HEK293T (cell line): ENCODE results near the gene KCNG2.

Source experiments
- CTCF ChIA-PET: fragments of 350-600 bp; formaldehyde crosslinking; extraction: SDS; loops from one replicate; lab custom pipeline; 2021; ENCODE audit warnings: antibody characterized with exemption, inconsistent platforms; lab: Yijun Ruan, JAX
- POLR2A ChIA-PET: fragments of 350-600 bp; formaldehyde crosslinking; extraction: SDS; loops from one replicate; lab custom pipeline; 2020; ENCODE audit warnings: antibody characterized with exemption, inconsistent platforms; lab: Yijun Ruan, JAX
- DNase-seq: peaks from one replicate; pipeline ENCODE4 v3.0.0; 2012; ENCODE audit warnings: mixed read lengths; ENCODE audit errors: extremely low spot score
- ARNT ChIP-seq: fragments of 450-650 bp; IDR thresholded peaks from 2 replicates; pipeline ENCODE4 v1.6.1; 2017; ENCODE audit warnings: mild to moderate bottlenecking
- BHLHE40 ChIP-seq: fragments of 450-650 bp; IDR thresholded peaks from 2 replicates; pipeline ENCODE4 v1.6.1; 2016; ENCODE audit warnings: mild to moderate bottlenecking, moderate library complexity, borderline replicate concordance
- CTBP1 ChIP-seq: fragments of 450-650 bp; IDR thresholded peaks from 2 replicates; pipeline ENCODE4 v1.6.1; 2016; ENCODE audit warnings: borderline replicate concordance
- ELF4 ChIP-seq: fragments of 450-650 bp; IDR thresholded peaks from 2 replicates; pipeline ENCODE4 v1.6.1; 2017; ENCODE audit warnings: antibody characterized with exemption
- FOXA1 ChIP-seq: fragments of 450-650 bp; IDR thresholded peaks from 2 replicates; pipeline ENCODE4 v1.6.1; 2016; ENCODE audit warnings: mild to moderate bottlenecking
- FOXK2 ChIP-seq: fragments of 450-650 bp; IDR thresholded peaks from 2 replicates; pipeline ENCODE4 v1.6.1; 2016; ENCODE audit warnings: mild to moderate bottlenecking
- FOXM1 ChIP-seq: fragments of 450-650 bp; IDR thresholded peaks from 2 replicates; pipeline ENCODE4 v1.6.1; 2017; ENCODE audit warnings: mild to moderate bottlenecking, borderline replicate concordance
- HDGF ChIP-seq: fragments of 450-650 bp; IDR thresholded peaks from 2 replicates; pipeline ENCODE4 v1.6.1; 2017; ENCODE audit warnings: antibody characterized with exemption, borderline replicate concordance
- L3MBTL2 ChIP-seq: fragments of 450-650 bp; conservative IDR thresholded peaks from 2 replicates; pipeline ENCODE4 v1.6.1; 2016; ENCODE audit warnings: mild to moderate bottlenecking
- LEF1 ChIP-seq: fragments of 450-650 bp; IDR thresholded peaks from 2 replicates; pipeline ENCODE4 v1.6.1; 2017; ENCODE audit warnings: mild to moderate bottlenecking, borderline replicate concordance
- NFRKB ChIP-seq: fragments of 450-650 bp; IDR thresholded peaks from 2 replicates; pipeline ENCODE4 v1.6.1; 2016; ENCODE audit warnings: mild to moderate bottlenecking, moderate library complexity
- PKNOX1 ChIP-seq: fragments of 450-650 bp; IDR thresholded peaks from 2 replicates; pipeline ENCODE4 v1.6.1; 2016
- SP1 ChIP-seq: fragments of 450-650 bp; IDR thresholded peaks from 2 replicates; pipeline ENCODE4 v1.6.1; 2017
- SUZ12 ChIP-seq: fragments of 450-650 bp; IDR thresholded peaks from 2 replicates; pipeline ENCODE4 v1.6.1; 2016; ENCODE audit warnings: mild to moderate bottlenecking
- TARDBP ChIP-seq: fragments of 450-650 bp; IDR thresholded peaks from 2 replicates; pipeline ENCODE4 v1.6.1; 2016
- ZNF384 ChIP-seq: fragments of 450-650 bp; IDR thresholded peaks from 2 replicates; pipeline ENCODE4 v1.6.1; 2016

The KCNG2 gene

DNA sequence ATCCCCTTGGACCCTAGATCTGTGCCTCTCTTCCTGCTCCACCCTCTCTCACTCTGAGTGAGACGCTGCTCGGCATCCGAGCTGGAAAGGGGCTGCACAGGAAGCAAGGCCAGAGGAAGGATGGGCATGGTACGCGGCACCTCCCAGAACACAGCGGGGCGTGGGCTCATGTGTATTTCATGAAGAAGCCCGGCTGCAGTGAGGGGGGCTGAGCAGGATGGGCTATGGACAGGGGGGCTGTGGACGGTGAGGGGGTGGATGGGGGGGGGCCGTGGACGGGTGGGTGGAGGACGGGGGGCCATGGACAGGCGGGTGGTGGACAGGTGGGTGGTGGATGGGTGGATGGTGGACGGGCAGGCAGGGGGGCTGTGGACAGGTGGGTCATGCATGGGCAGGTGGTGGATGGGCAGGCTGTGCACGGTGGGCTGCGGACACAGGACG, 125.3 kb downstream of the KCNG2 start:
- TF ChIP-seq BHLHE40 = no peak
- TF ChIP-seq FOXM1 = no peak
- TF ChIP-seq SP1 = no peak
- no peak for TF ChIP-seq CTBP1
- TF ChIP-seq L3MBTL2 = no peak
- TF ChIP-seq PKNOX1 = no peak
- TF ChIP-seq FOXK2 = no peak
- no peak for TF ChIP-seq ZNF384
- no peak for TF ChIP-seq ARNT
- no peak for TF ChIP-seq NFRKB
- POLR2A ChIA-PET = no interaction called here
- DNase-seq = no peak
- CTCF ChIA-PET = no interaction called here

- POLR2A ChIA-PET = no interaction called here
- no peak for DNase-seq
- TF ChIP-seq BHLHE40 (no peak), TARDBP (no peak), ELF4 (no peak), SP1 (no peak)
- CTCF ChIA-PET = no interaction called here
Observed at GRCh38 chr18:79923896-79924585, 126.3 kb downstream of the KCNG2 start.

DNA sequence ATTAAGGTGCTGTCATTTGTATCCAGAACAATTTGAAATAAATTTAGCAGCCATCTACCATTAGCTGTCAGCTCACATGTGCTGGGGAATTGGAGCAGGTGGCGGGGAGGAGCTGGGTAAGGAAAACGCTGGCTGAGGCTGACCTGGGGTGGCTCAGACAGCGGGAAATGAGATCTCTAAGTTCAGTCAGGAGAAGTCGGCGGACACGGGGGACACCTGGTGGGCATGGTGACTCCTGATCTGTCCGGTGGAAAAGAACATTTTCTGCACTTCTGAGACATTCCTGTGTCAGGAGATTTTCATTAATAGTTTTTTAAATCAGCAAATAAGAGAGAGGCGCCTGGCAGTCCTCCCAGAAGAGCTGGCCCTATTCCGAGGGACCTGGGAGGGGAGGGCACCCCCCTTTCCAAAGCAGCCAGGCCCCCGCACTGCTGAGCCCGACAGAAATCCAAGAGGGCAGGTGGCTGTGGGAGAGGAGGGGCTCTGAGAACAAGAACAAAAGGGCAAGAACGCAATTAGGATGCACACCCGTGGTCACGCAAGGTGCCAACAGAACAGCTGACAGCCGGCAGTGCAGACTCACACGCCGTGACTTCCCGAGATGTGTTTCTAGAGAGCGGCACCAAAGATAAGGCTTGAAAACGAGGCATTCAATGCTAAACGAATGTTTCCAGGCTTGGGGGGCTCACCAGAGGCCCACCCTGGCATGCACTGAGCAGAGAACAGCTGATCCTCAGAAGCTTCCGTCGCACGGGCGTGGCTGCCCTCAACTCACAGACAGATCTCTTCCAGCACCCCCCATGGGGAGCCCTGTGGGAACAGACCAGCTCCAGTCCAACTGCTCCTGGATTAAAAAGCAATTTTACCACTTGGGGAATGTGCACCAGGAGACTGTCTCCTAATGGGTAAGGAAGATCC, 127.3 kb downstream of the KCNG2 start:
- ChIA-PET CTCF (no interaction called here), POLR2A (no interaction called here)
- no peak for DNase-seq
- no peak for TF ChIP-seq FOXM1
- no peak for TF ChIP-seq L3MBTL2
- TF ChIP-seq CTBP1 = no peak
- TF ChIP-seq ELF4 = no peak
- TF ChIP-seq TARDBP = no peak
- no peak for TF ChIP-seq SUZ12
- TF ChIP-seq PKNOX1 = no peak
- TF ChIP-seq ARNT = no peak
- TF ChIP-seq BHLHE40 = no peak
- TF ChIP-seq FOXK2 = no peak
- TF ChIP-seq NFRKB = no peak
- no peak for TF ChIP-seq ZNF384

GRCh38 chr18:79926306-79926705, 128.6 kb downstream of the KCNG2 start:
- ChIA-PET CTCF (no interaction called here), POLR2A (no interaction called here)
- TF ChIP-seq SP1 (no peak), HDGF (no peak), FOXK2 (no peak), FOXM1 (no peak), SUZ12 (no peak), LEF1 (no peak), FOXA1 (no peak), NFRKB (no peak), ELF4 (no peak), ZNF384 (no peak), TARDBP (no peak), ARNT (no peak), BHLHE40 (no peak), L3MBTL2 (no peak), PKNOX1 (no peak), CTBP1 (no peak)
- DNase-seq = no peak

DNA sequence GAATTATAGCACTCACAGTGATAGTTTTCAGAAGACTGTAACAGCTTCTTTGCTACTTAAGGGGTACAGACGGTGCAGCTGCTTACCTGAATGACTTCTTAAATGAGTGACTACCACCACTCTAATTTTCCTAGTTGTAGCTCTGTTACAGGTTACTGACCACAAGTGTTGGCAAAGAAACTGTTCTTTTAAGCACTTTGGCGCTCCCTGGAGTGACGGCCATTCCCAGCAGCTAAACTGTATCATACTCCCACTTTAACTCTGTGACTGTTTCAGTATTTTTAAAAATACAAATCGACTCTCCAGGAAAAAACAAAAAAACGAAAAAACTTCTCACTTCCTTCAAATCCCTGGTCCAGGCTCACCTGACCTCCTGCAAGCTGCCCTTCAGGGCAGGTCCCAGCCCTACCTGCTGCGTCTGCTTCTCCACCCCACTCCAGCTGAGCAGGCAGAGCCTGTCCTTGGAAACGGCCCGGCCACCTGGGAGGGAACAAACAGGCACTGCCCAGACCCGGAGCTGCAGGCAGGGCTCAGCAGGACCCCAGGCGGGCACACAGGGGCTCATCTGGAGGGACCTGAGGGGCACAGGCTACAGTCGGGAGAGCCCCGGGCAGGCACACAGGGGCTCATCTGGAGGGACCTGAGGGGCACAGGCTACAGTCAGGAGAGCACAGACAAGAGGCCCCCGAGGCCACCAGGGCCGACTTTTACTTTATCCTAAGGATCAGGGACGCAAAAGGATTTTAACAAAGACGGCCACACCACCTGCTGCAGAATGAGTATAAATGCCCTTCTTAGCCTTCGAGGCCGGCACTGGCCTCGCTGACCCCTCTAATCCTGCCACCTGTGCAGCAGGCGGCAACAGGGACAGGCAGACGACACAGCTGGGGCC, 129.2 kb downstream of the KCNG2 start:
- no peak for TF ChIP-seq SP1
- no peak for TF ChIP-seq FOXK2
- no peak for TF ChIP-seq ELF4
- no peak for TF ChIP-seq LEF1
- TF ChIP-seq HDGF = no peak
- TF ChIP-seq ZNF384 = no peak
- no peak for TF ChIP-seq FOXM1
- TF ChIP-seq NFRKB = no peak
- no peak for TF ChIP-seq PKNOX1
- no peak for TF ChIP-seq BHLHE40
- TF ChIP-seq L3MBTL2 = no peak
- no peak for TF ChIP-seq SUZ12
- TF ChIP-seq FOXA1 = no peak
- ChIA-PET POLR2A (no interaction called here), CTCF (no interaction called here)
- no peak for DNase-seq
